Liver (tissue), 3 donors: ENCODE results near the gene C10orf95.

Source experiments
- CTCF ChIP-seq: fragments of 150-350 bp; IDR thresholded peaks from 2 replicates; pipeline ENCODE4 v1.5.1; 2017; ENCODE audit warnings: improper control_type of control experiment, low read depth, low read length; ENCODE audit not compliant: missing input control
- RAD21 ChIP-seq, 2 donors: IDR thresholded peaks; 2 replicates each; pipeline ENCODE4 v1.6.1; 2016; ENCODE audit warnings: antibody characterized with exemption in 2 of 2, mild to moderate bottlenecking in 2 of 2
- donor health status: healthy.
- donor health status: healthy.

- no peak for TF ChIP-seq RAD21 (IDR thresholded peaks at IDR 0.05)
- no peak for TF ChIP-seq CTCF
Observed at GRCh38 chr10:102463983-102464382, 12.6 kb upstream of the C10orf95 start.
